OCI-M2 (cell line): ENCODE results near the gene MARCKSL1.
A peak's percentile ranks its signal among the peaks of the same experiment; 100 is the strongest.

Source experiments
- DNase-seq: peaks from one replicate; lab custom pipeline; 2025; ENCODE audit not compliant: unreplicated experiment; lab: John Stamatoyannopoulos, UW

The MARCKSL1 gene

DNA sequence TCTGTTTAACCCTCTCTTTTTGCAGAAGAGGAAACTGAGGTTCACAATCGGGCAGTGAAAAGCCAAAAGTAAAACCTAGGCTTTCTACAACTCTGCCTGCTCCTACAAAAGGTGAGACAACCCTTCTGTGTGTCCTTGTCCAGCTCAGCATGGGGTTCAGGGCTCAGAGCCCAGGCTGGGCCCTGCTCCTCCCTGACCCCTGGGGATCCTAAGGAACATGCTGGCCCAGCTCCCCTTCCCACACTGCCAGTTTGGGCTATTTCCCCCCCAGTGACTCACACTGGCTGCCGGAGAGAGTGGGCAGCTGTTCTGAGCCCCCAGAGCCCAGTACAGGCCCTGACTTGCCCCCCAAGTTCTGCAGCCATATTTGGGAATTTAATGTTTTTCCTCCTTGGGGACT, 17.4 kb upstream of the MARCKSL1 start:
- no peak for DNase-seq

GRCh38 chr1:32352831-32353383, 16.9 kb upstream of the MARCKSL1 start:
- no peak for DNase-seq

DNA sequence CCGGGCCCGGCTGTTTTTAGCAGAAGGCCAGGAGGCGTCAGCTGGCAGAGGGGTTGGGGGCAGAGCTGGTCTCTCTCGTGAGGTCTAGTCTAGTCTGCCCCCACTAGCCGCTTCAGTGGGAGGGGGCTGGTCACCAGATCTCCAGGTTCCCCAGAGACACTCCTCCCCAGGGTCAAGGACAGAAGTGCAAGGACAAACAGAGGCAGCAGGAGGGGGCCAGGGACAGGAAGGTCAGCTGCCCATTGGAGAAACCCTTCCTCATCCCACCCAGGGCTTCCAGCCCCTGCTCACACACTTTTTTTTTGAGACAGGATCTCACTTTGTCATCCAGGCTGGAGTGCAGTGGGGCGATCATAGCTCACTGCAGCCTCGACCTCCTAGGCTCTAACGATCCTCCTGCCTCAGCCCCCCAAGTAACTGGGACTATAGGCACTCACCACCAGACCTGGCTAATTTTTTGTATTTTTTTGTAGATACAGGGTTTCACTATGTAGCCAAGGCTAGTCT, 16.3 kb upstream of the MARCKSL1 start:
- DNase-seq: no peak

DNA sequence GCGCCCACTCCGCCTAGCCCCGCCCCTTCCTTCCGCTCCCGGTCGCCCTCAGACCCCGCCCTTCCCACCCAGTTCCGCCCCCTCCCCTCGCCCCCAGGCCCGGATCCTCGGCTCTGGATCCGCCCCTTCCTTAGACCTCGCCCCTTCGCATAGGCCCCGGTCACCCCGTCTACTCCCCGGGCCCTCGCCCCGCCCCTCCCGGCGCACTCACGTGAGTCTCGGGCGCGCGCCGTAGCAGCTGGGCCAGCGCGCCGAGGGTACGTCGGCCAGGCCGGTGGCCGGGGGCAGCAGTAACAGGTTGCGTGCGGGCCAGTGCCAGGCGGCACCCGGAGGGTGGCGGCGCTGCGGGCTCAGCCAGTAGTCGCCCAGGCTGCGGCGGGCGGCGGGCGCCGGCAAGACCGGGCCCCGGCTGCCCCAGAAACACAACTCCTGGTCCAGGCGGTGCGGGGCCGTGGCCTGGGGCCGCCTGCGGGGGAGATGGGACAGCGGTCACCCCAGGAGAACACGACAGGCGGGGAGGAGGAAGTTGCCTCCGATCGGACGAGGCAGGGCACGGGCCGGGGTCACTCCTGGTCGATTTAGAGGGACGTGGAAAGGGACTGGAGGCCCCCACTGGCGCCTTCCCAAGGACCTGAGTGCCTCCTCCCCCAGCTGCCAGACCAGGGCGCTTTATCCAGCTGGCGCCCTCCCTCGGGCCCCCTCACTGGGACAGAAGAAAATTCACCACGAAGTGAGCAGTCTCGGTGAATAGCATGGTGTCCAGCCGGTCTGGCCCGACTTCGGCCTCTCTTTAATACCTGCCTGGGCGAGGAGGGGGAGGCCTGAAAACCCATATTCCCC, 15.6 kb upstream of the MARCKSL1 start:
- DNase-seq: no peak

GRCh38 chr1:32350785-32351398, 14.9 kb upstream of the MARCKSL1 start:
- peak; percentile 85 for DNase-seq

GRCh38 chr1:32349211-32349708, 13.2 kb upstream of the MARCKSL1 start:
- no peak for DNase-seq

GRCh38 chr1:32346532-32347157, 10.6 kb upstream of the MARCKSL1 start:
- DNase-seq: no peak

DNA sequence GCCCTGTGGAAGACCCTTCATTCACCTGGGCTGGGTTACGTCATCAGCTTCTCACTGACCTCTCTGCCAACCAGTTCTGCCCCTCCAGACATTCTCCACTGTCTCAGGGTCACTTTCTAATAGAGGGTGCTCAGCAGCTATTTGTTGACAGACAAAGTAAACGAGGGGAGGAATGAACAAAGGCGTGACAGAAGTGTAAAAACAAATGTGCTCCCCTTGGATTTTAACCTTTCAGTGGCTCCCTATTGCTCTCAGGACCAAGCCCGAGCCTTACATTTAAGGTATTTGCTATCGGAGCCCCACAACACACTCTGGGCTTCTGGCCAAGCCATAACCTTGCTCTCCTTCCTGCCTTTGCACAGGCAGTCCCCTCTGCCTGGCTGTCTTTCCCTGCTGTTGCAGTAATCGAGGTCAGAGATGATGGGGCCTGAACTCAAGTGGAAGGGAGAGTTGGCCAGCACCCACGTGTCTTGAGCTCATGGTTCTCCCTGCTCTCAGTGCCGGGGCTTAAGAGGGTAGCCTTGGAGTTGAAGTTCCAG, 9.3 kb upstream of the MARCKSL1 start:
- no peak for DNase-seq

- no peak for DNase-seq
These were observed 6.7 kb upstream of the MARCKSL1 start for GRCh38 chr1:32342704-32343103.

- no peak for DNase-seq
These were observed 5.9 kb upstream of the MARCKSL1 start for GRCh38 chr1:32341971-32342370.

DNA sequence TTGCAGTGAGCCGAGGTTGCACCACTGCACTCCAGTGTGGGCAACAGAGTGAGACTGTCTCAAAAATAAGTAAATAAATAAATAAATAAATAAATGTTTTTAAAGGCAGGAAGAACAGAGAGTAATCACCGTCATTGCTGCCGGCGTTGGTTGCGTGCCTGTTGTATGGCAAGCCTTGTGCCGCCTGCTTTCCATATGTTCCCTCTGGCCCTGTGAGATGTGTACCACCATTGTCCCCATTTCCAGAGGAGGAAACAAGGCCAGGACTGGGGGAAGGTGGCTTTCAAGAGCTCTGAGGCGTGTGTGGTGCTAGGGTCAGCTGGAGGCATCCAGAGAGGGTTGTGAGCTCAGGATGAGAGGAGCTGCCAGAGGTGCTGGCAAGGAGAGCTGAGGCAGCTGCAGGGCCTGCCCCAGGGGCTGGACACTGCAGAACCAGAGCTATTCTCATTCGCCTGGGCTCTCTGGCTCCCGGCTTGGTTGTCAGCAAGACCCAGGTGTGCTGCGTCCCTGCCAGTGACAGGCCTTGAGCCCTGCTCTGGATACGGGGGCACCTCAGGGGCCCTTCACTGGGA, 5.2 kb upstream of the MARCKSL1 start:
- DNase-seq: no peak

DNA sequence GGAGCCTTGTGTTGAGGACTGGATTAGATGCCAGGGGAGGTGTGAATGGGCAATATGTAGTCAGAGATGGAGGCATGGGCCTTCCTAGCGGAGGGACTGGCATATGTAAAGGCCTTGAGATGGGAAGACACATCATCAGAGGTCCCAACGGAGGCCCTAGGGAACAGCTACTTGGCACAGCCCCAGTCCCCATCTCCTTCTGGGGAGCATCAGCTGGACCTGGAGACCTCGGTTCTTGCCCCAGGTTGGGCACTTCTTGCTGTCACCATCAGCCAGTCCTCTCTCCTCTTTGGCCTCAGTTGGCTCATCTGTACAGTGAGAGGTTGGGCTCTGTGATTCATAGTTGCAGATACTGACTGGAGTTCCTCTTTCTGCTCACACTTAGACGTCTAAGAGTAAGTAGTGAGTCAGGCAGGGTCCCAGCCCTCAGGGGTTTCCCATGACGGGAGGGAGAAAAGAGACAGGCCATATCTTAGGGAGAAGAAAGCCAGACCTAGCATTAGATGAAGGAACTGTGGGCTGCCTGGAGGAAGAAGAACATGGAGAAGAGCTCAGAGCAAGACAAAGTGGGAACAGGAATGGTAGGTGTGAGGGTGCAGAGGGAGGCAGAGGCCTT, 3.4 kb upstream of the MARCKSL1 start:
- no peak for DNase-seq

GRCh38 chr1:32338637-32339145, 2.7 kb upstream of the MARCKSL1 start:
- DNase-seq: no peak

- no peak for DNase-seq
These were observed 2.0 kb upstream of the MARCKSL1 start for GRCh38 chr1:32337855-32338636.

DNA sequence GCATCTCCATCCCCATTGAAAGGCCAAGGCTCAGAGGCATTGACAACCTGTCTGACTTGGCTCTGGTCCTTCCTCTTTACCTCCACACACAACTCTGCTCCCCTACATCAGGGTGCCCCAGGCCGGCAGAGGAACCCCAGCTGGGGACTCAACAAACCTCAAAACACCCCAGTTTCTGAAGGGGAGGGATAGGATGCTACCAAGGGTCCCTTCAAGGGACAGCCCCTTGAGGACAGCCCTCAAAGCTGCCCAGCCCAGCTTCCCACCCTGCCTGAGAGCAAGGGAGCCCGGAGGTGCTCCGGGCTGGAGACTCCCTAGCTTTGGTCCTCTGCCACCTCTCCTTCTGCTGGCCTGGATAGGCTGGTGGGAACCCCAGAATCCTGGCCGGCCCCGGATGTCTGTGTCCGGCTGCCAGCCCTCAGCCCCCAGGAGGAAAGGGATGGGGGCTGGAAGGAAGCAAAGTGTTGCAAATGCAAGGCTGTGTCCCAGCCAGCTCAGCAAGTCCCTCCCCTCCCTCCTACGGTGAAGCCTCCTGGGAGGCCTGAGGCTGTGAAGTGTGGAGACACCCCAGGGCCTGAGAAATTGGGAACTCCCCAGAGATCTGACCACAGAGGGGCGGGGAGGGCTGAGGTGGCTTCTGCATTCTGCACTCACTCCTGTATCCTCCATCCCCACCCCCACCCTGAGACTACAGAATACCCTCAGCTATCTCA, 1.1 kb upstream of the MARCKSL1 start:
- no peak for DNase-seq

- DNase-seq: no peak
These were observed 529 bp upstream of the MARCKSL1 start for GRCh38 chr1:32336591-32336932.

GRCh38 chr1:32335535-32335789, 571 bp downstream of the MARCKSL1 start:
- DNase-seq: no peak

GRCh38 chr1:32334864-32335534, 1.0 kb downstream of the MARCKSL1 start:
- no peak for DNase-seq
